DMS79 treated with DMSO at 0.1 percent for 48 hours (cell line): ENCODE measurements around the gene EFCC1.
"Not testable (repeated sequence)": the region's sequence is repeated elsewhere in the genome, so short reads cannot be mapped to it uniquely, and the experiment has no call there.

ENCODE experiments used
- DNase-seq: peaks from one replicate; lab custom pipeline; 2025; lab: John Stamatoyannopoulos, UW

The EFCC1 gene

DNA sequence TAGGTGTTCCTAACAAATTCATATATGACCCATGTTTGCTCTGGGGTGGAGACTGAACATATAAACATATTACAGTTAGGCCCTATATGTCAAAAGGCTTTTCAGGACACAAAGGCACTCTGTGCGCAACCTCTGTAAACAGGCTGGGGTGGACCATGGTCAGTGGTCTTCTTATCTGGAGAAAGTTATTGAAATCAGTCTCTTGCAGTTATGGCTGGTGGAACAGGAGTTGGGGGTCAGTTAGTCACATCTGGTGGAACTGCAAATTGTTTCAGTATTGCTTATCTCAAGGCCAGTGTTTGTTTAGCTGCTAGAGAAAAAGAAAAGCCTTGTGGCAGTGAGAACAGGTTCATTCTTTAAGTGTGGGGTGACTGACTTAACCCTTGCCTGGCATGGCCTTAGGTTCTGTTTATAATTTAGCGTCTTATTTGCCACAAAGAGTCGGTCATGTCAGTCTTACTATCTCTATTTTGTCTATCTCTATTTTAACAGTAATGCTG is 53.6 kb downstream of the EFCC1 start:
- no peak for DNase-seq

DNA sequence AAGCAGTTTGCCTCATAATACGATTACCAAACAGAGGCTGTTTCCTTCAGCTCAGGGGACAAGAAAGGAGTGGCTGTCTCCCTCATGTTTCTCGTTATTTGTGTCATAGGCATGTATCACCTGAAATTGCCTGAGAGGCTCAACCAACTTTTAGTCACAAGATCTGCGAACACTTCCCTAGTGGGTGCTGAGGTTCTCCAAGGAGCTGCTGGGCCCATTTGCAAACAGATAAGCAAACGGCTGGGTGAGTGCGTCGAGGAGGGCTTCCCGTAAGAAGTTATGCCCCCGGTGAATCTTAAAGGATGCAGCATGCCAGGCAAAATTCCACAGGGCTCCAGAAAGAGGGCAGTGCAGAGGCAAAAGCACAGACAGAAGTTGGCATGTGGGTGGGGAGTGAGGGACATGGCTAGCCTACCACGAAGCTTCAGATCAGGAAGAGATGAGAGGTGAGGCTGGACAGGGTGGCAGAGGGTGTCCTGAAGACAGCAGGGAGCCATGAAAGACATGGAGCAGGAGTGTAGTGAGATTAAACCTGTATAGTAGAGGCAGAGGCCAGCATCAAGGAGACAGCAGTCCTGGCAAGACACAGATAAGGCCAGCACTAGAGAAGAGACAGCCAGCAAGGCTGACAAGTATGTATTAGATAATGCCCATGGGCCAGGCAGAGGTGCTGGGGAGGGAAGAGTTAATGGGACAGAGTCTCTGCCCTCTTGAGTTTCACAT is 55.5 kb downstream of the EFCC1 start:
- DNase-seq, result no peak

DNA sequence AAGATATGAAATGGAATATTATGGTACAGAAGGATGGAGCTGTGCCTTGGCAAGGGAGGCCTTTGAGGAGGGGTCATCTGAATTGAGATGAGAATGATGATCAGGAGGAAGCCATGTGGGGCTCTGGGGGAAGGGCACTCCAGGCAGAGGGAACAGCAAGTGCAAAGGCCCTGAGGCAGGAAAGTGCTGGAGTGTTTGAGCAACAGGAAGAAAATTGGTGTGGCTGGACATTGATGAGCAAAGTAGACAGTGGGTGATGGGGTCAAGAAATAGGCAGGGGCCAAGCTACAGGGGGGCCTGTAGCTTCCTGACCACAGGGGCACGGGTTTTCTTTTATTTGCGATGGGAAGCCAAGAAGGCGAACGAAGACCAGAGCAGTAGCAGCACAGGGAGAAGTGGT is 56.1 kb downstream of the EFCC1 start:
- DNase-seq, result no peak

DNA sequence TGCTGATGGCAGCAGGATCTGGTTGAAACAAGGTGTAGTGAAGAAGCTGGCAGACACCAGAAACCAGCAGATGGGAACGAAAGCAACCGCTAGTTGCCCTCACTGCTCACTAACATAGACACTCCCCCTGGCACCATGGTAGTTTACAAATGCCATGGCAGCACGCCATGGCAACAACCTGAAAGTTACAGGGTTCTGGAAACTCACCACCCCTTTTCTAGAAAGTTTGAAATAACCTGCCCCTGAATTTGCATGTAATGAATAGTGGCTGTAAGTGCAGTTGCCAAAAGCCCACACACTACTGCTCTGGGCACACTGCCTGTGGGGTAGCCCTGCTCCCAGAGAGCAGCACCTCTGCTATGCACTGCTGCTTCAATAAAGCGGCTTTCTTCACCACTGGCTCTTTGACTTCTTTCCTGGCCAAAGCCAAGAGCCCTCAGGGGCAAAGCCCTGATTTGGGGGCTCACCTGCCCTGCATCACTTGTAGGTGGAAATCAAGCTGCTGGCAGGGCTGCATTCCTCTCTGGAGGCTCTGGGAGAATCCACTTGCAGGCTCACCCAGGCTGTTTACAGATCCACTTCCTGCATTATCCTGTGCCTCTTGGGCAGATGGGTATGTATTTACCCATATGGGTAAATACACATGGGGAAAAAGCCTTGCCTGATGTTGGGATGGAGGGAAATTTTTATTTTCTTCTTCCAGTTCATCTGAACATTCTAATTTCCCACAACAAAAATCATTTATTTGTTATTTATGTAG is 57.5 kb downstream of the EFCC1 start:
- no peak for DNase-seq

DNA sequence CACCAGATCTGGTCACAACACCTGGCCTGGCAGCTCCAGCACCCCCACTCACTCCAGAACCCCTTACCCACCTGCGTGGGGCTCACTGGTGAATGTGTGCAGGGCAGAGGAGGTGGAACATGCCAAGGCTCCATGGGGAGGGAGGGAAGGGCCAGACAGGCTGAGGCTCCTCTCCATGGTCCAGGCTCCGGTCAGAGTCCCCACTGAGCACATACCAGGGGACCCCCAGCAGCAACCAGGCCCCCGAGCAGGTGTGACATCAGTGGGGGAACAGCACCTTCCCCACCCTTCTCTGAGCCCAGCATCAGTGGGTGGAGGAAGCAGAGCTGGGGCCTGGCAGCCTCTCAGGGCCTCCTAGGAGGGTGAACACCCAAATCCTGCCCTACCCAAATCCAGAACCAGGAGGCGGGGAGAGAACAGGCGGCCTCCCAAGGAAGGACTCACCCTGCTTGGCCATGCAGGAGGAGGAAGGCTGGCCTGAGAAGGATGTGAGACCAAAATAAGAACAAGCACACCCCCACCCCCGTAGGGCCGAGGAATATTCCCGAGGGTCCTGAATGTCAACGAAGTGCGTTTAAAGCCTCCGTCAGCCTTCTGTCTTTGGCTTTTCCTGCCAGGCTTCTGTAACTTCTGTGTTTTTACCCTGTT is 58.3 kb downstream of the EFCC1 start:
- DNase-seq, result no peak

DNA sequence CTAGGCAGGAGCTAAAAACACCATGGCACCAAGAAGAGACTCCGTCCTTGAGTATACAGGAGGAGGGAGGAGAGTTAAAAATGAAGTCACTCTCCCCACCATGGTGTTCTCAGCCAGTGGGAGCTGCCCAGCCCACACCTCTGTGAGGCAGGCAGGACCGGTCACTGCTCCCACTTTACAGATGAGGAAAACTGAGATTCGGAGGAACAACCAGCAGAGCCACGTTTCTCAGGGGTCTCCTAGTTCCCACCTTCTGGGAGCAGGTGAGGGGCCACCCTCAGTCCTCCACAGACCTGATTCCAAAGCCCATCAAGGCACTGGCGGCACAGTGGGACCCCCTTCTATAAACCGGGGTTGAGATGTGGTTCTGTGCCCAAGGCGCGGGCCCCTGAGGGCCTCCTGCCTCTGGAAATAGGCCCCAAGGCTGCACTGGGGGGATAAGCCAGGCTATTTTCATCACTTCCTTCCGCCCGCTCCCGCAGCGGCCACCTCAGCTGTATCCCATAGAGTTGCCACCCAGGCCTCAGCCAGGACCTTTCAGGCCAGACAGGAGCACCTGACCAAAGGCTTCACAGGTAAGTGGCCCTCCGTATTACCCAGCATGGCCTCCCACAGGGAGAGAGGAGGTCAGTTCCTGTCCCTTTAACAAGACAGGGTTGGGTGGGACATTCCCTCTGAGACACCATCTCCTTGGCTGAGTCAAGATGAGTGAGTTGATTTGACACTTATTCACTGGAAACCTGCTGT is 59.3 kb downstream of the EFCC1 start, which contains the start of gene GP9:
GP9 (plus strand) TSS at position 504 of the 747 bp plus-strand sequence. CDS start 961 bp downstream, outside the sequence.
- no peak for DNase-seq

DNA sequence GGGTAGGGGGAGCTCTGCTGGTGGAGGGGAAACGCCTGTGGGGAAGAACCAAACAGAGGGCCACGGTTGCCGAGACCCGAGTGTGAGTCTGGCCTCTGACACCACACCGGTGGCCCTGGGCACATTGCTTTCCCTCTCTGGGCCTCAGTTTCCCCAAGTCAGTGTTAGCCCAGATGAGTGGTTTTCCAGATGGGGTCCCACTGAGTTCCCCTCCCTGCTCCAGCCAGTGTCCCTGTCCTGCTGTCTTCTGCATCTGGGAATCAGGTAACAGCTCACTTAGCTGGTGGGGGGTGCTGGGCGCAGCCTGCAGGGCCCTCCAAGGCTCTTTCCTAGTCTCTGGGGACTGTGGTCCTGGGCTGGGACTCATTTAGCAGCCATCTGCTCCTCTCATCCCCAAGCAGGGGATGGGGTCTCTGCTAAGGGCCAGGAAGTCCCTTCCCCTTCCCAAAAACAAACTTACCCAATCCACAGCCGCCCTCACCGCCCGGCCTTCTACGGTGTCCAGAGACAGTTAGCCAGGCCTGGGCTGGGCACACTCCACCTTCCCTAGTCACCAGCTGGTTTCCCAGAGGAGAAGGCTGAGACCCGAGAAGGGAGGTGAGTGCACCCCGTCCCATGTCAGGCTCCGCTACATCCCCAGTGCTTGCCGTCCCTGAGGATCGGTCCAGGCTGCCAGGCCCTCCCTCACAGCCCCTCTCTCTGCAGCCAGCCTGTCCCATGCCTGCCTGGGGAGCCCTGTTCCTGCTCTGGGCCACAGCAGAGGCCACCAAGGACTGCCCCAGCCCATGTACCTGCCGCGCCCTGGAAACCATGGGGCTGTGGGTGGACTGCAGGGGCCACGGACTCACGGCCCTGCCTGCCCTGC is 60.2 kb downstream of the EFCC1 start:
- DNase-seq, result no peak

DNA sequence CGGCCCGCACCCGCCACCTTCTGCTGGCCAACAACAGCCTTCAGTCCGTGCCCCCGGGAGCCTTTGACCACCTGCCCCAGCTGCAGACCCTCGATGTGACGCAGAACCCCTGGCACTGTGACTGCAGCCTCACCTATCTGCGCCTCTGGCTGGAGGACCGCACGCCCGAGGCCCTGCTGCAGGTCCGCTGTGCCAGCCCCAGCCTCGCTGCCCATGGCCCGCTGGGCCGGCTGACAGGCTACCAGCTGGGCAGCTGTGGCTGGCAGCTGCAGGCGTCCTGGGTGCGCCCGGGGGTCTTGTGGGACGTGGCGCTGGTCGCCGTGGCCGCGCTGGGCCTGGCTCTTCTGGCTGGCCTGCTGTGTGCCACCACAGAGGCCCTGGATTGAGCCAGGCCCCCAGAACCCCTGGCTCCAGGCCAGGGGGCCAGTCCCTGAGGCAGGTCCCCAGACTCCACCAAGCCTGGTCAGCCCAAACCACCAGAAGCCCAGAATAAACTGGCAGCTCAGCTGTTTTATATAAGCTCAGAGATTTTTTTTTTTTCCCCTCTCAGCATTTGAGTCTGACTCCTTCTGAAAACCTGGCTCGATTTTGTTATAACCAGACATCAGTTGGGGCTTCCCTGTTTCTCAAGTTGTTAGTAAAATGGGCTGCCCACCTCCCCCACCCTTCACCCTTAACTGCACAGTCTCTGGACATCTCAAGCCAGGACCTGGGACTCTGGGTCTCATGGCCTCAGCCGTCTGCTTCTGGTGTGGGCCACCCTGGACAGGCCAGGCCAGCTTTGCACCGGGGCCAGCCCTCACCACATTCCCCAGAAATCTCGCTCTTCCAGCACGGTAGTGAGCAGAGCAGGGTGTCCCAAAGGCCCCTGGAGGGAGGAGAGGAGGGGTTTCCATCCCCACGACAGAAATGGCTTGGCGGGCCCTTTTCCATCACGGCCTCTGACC is 61.1 kb downstream of the EFCC1 start:
- no peak for DNase-seq

DNA sequence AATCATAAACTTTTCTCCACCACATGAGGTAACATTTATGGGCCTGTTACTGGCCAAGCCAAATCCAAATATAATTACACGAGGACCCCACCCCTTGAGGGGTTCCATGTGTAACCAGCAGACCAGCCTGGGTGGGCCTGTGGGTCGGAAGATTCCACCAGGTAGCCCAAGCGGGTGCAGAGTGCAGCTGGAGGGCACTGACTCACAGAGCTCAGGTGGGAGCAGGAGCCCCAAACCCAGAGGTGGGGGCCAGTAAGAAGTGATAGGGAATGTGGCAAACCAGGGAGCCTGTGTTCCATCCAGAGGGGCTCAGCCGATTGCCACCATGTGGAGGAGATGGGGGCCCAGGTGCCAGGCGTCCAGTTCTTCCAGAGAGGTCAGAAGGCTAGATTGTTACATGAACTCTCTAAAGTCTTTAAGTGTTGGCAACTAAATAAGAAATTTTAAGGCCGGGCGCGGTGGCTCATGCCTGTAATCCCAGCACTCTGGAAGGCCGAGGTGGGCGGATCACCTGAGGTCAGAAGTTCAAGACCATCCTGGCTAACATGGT is 62.1 kb downstream of the EFCC1 start:
- DNase-seq, result no peak

DNA sequence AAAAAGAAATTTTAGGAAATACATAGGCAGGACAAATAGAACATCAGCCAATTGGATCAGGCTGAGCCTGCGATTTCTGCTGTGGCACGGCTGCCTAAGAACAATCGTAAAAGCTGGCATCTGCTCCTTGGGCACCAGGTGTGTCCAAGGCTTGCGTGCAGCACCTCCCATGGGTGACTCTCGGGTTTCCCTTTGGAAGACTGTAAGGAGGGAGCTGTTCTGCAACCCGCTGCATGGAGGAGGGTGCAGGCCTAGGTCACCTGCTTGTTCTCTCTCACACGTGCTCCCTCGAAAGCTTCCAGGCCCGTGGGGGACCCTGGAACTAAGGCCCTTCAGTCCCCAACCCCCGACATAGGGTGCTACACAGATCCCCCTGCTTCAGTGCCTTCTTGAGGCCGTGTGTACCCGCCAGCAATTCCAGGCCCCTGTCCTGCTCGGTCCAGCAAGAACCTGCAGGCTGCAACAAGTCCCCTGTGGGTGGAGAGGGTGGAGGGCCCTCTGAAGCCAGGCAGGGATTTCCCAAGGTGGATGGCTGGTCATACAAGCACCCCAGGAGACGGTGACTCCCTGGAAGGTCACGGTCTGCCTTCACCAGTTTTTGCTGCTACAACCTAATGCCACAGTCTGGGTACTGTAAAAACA is 62.9 kb downstream of the EFCC1 start:
- no peak for DNase-seq

DNA sequence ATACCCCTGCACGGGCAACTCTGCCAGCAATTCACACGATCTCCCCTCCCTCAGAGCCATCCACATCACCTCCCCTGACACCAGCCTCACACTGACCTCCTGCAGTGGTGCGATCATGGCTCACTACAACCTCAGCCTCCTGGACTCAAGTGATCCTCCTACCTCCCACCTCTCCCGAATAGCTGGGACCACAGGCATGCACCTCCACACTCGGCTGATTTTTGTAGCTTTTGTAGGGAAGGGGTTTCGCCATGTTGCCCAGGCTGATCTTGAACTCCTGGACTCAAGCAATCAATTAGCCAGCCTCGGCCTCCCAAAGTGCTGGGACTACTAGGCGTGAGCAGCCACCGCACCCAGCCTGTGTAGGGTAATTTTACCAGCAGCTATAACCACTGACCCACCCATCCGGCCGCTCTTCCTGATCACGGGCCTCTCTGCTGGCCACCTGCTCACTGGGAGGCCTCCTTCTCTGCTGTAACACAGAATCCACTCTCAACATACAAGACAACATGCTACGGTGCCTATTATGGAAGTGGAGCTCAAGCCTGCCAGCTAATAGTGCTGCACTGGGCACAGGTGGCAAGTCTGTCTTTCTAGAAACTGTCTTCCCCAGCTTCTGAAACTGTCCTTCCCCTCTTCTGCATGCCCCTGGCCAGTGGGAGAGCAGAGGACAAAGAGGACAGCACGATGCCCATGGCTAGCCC is 64.1 kb downstream of the EFCC1 start:
- no peak for DNase-seq

DNA sequence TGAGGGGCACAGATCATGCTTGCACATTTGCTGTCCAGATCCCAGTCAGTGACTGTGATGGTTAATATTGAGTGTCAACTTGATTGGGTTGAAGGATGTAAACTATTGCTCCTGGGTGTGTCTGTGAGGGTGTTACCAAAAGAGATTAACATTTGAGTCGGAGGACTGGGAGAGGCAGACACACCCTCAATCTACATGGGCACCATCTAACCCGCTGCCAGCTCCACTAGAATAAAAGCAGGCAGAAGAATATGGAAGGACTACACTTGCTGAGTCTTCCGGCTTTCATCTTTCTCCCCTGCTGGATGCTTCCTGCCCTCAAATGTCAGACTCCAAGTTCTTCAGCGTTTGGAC is 64.6 kb downstream of the EFCC1 start:
- DNase-seq, result no peak

DNA sequence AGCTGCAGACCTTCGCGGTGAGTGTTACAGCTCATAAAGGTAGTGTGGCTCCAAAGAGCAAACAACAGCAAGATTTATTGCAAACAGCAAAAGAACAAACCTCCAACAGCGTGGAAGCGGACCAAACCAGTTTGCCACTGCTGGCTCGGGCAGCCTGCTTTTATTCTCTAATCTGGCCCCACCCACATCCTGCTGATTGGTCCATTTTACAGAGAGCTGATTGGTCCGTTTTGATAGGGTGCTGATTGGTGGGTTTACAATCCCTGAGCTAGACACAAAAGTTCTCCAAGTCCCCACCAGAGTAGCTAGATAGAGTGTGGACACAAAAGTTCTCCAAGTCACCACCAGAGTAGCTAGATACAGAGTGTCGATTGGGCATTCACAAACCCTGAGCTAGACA is 66.6 kb downstream of the EFCC1 start:
- DNase-seq, result not testable (repeated sequence)

DNA sequence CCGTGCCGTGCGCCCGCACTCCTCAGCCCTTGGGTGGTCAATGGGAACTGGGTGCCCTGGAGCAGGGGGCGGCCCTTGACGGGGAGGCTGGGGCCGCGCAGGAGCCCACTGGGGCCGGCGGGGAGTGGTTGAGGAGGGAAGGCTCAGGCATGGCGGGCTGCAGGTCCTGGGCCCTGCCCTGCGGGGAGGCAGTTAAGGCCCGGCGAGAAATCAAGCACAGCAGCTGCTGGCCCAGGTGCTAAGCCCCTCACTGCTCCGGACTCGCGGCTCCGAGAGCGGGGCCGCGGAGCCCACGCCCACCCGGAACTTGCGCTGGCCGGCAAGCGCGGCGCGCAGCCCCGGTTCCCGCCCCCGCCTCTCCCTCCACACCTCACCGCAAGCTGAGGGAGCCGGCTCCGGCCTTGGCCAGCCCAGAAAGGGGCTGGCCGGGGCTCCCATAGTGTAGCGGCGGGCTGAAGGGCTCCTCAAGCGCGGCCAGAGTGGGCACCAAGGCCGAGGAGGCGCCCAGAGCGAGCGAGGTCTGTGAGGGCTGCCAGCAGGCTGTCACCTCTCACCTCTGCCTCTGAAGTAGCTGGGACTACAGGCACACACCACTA is 67.3 kb downstream of the EFCC1 start:
- DNase-seq, result no peak

DNA sequence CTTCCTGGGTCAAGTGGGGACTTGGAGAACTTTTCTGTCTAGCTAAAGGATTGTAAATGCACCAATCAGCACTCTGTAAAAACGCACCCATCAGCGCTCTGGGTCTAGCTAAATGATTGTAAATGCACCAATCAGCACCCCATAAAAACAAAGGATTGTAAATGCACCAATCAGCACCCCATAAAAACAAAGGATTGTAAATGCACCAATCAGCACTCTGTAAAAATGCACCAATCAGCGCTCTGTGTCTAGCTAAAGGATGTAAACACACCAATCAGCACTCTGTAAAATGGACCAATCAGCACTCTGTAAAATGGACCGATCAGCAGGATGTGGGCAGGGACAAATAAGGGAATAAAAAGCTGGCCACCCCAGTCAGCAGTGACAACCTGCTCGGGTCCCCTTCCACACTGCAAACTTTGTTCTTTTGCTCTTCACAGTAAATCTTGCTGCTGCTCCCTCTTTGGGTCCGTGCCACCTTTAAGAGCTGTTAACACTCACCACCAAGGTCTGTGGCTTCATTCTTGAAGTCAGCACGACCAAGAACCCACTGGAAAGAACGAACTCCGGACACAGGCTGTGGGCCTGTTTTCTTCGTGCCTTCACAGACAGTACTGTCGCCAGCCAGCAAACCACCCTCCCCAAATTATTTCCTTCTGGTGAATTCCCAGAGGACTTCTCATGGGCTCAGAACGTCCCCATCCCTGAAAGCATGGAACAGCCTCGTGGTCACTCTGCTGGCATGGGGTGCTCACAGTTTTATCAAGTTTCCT is 68.4 kb downstream of the EFCC1 start:
- not testable (repeated sequence) for DNase-seq

DNA sequence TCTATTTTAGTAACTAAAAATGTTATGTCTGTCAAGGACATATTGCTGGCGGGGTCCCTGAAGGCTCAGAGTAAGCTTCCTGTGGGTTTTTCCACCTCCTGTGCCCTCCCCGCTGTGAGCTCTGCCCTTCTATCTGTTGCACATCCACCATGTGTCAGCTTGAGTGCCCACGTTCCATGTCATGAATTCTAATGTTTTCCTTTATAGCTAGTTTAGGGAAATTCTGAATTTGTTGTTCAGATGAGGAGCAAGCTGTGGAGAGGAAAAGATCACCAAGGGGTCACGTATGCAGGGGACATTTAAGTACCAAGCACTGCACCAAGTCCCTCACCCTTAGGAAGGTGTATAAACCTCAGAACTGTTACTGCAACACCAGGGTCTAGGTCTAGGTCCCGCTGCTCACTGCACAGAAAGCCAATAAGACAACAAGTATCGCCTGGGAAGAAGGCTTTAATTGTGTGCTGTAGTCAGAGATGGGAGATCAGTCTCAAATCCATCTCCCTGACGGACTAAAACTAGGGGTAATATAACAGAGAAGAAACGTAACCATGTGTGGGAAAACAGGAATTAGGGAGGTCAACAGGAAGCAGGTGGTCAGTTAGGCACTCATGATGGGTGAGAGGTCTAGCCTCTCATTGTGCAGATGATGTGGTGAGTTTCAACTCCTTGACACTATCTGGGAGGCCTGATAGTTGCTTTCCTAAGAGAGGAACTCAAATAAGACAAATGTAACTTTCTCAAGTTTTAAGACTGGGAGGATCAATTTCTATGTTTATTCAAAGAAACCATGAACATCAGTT is 69.2 kb downstream of the EFCC1 start:
- no peak for DNase-seq

DNA sequence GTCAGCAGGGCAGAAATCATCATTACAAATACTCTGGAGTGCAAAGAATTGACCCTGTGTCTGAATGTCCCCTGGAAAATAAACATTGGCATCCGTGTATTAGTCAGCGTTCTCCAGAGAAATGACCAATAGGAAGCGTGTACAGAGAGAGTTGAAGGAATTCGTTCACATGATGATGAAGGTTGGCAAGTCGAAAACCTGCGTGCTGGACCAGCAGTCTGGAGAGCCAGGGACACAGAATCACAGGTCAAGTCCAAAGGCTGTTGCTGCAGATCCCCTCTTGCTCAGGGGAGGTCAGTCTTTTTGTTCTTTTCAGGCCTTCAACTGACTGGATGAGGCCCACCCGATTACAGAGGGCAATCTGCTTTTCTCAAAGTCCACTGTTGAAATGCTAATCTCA is 76.1 kb downstream of the EFCC1 start:
- DNase-seq, result no peak
